LHCN-M2 (cell line): ENCODE data around the gene EPB42. TPM values are rescaled to one million over a fixed set of nuclear protein-coding genes. Genes with fewer than 3 reads are reported as not detected.
"Not testable (repeated sequence)": the region's sequence is repeated elsewhere in the genome, so short reads cannot be mapped to it uniquely, and the experiment has no call there.

Source experiments
- DNase-seq: peaks from one replicate; pipeline ENCODE4 v3.0.0-alpha.2; 2012; ENCODE audit warnings: low read depth
- total RNA-seq: library from RNA; depleted of rRNA; stranded (reverse); fragments of >200 nt; gene quantifications from 2 replicates; pipeline ENCODE4 v1.2.3, GENCODE V29; 2014

The EPB42 gene
- total RNA-seq, 1 experiment from 2014 or later, result not detected

DNA sequence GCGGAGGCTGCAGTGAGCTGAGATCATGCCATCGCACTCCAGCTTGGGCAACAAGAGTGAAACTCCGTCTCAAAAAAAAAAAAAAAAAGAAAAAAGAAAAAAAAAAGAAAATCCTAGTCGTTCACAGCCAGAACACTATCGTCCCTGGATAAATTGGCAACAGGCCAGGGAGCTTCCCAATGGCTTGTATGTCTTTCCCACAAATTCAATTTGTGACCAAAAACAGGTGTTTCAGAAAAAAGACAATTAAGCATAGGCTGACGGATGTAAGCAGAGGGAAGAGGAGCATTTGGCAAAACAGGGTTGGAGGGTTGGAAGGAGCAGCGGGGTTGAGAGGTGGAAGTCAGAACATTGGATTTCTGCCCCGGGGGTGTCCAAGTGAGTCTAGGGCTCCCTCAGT, 8.5 kb downstream of the EPB42 start:
- peak; percentile 11 for DNase-seq

DNA sequence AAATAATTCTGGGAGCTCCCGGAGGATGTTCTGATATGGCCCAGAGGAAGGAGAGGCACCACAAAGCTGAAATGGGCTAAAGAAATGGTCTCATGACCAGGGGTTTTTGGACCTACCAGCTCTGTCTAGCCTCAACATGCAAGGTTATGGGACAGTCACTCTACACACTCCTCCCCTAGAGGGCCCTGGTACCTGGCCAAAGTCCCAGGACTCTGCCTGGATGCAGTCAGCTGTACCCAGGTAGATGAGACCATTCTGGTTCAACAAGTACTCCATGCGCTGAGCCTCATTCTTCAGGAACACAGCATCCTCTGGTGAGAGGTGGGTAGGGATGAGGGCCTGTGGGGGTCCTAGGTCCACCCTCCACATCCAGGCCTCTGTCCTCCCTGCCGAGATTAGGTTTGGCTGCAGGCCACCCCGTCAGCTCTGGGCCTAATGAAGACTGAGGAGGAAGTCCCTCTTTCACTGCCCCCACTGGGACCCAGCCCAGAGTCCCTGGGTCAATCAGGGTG, 9.5 kb downstream of the EPB42 start:
- no peak for DNase-seq

DNA sequence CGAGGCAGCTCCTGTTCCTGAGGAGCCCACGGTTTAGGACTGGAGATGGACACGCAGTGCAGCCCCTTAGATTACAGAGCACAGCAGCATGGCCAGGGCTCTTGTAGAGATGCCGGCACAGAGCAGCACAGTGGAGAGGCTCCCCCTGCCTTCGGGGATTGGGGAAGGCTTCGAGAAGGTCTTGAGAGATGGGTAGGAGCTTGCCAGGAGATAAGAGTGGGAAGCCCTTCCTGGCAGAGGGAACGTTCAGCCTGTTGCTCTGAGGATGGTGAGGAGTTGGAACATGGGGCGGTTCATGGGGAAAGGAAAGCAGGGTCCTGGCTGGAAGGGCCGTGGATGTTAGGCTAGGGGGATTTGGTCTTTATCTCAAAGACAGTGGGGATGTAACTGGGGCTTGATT, 10.0 kb downstream of the EPB42 start:
- no peak for DNase-seq

DNA sequence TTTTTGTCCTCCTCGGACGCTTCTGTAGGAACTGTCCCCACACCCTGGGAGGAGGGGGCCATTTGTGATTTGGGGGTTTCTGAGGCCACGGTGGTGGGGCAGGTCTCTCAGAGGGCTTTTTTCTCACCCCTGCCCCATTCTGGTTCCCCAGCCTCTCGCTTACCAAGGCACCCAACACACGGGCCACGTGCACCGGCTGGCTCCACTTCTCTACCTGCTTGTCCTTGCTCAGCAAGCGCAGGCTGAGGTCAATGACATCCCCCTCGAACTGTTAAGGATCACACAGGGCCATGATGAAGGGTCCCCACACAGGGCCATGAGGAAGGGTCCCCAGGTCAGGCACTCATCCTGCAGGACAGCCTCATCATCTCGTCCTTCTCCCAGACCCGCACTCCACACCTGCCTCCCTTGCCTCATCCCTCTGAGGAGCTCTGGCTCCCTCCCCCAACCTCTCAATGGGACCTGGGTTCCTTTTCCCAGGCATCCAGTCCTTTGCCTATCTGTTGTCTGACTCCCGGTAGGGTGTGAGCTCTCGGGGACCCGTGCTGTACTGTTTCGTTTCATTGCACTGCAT, 10.6 kb downstream of the EPB42 start:
- no peak for DNase-seq

DNA sequence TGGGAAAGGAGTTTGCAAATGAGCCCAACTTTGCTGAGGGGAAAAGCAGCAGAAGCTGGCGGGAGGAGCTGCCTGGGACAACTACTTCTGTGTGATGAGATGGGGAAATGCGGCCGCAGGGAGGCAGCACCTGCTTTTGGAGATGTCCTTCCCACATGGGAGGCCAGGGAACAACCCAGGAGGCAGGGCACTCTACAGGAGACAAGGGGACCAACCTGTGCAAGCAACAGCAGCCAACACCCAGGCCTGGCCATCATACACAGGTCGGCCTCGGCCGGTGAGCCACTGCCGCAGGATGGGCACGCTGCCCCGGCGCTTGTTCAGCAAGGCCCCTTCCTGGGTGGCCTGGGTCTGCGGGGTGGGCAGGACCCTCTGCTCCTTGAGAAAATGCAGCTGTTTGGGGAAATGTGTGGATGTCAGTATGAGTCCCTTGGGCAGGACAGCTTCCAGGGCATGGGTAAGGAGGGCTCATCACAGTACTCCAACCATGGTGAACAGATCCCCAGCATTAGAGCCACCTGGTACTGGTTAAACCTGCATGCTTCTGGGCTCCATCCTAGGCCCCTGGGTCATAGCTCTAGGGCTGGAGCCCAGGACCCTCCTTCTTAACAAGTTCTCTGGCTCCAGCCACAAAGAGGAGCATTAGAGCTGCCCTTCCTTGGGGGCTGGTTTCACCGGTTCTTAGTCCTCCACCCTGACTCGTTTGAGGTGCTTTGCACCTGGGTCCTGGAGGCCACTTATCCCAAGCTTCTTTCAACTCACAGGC, 11.6 kb downstream of the EPB42 start:
- no peak for DNase-seq

DNA sequence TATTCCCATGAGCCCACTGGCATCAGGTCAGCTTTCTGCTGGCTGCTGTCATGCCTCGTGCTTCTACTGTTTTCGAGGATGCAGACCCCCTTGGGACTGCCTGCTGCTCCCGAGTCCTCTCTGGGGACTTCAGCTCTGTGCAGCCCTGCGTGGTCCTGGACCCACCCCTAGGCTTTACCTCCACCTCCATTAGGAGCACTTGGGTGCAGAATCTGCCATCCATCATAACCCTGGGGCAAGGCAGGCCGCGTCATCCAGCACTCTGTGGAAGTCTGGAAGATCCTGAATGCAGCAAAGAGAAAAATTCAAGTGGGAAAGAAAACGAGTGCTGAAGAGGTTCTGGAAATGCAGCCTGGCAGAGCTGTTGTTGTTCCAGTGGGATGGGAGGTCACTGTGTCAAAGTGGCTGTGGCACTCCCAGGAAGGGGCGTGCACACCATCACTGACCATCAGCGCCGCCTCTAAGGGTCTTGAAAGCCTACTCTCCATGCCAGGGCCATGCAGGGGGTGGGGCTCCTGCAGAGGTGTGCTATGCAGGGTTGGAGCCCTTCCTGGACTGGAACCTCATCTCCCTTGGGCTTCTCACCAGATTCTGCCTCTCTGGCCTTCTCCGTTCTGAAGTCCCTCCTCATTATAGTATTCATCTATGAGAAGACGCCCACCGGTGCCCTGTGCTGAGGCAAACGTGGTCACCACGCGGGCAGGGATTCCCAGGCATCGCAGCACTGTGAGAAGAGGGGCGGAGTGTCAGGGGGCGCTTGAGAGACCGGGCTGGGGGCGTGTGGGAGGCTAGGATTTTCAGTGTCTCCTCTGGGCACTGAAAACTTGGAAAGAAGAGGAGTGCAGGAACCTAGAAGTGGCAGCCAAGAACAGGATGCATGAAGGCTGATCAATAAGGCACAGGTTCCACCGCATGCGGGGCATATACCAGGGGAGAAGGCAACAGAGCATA, 12.5 kb downstream of the EPB42 start:
- no peak for DNase-seq

DNA sequence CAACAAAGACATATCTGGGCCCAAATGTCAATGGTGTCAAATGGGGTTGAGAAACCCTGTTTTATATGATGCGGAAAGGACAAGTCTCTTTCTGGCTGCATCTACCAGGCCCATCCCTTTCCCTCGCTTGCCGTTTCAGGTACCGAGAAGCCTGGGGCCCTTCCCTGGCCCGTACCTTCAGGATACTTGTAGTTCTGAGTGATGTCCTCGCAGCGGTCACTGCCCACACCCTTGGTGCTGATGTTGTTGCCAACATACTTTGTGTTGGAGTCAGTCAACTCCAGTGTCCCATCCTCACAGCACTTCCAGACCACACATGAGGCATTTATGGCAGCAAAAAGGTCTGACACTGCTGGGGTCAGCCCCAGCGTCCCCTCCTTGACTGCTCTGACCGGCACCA, 13.8 kb downstream of the EPB42 start:
- DNase-seq, result no peak

DNA sequence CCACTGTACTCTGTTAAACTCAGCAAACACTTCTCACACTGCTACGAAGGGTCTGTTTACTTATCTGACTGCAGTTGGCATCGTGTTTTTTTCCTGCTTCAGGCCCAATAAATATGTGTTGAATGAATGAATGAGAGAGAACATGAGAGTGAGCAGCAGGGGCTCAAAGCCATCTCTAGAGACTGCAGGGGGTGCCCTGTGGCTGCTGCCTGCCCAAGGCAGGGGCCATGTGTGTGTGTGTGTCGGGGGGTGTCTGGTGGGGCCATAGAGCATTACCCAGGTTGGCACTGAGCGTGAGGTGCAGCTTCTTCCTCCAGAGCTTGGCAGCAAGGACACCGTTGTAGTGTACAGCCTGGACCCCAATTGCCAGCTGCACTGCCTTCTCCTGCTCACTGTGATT, 14.8 kb downstream of the EPB42 start:
- DNase-seq, result no peak

DNA sequence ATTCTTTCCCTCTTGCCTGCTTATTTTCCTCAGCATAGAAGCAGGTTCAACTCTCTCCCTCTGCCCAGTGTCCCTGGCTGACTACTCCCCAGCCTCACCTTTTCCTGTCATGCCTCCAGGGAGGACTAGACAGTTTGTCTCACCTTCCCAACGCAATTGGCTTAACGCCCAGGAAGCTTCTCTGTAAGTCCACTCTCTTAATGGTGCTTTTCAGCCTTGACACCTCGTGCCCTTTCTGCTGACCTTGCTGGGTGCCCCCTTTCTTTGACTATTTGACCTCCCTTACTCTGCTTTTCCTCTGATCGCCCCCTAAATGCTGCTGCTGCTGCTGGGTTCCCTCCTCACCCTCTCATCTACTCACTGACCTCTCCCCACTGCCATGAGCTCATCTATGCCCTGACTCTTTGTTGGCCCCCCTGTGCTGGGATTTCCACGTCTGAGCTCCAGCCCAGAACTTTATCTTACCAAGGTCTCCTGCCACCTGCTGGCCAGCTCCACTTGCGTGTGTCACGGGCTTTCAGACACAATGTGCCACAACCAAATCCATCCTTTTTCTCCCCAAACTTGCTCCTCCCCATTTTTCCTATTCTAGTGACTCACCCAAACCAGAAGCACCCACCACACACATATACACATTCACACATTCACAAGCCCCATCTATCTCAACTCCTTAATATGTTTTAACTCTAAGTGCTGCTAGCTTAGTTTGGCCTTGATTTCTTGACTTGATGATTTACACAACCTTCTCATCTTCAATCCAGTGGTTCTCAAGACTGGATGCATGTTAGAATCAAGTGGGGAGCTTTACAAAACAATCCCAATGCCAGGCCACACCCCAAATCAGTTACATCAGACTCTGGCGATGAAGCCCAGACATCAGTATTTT, 16.6 kb downstream of the EPB42 start:
- peak; percentile 54 for DNase-seq

DNA sequence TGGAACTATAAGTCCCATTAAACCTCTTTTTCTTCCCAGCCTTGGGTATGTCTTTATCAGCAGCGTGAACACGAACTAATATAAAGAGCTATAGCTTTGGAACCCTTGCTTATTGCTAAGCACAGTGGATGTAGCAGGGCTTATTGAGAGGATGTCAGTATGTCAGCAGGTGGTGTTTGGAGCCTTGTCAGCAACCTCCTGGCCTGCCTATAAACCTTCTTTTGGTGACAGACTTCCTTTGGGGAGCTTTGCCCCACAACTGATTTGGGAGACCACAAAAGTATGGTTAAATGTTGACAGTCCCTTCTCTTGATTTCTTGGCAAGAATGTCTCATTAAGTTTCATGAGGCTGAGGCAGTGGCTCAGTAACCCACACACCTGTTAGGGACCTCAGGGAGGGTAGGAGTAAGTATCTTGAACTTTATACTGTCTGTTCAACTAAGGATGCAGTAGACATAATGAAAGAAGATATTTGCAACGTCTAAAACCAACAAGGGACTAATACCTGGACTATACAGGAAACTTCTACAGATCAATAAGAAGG, 20.8 kb downstream of the EPB42 start:
- DNase-seq, result no peak

DNA sequence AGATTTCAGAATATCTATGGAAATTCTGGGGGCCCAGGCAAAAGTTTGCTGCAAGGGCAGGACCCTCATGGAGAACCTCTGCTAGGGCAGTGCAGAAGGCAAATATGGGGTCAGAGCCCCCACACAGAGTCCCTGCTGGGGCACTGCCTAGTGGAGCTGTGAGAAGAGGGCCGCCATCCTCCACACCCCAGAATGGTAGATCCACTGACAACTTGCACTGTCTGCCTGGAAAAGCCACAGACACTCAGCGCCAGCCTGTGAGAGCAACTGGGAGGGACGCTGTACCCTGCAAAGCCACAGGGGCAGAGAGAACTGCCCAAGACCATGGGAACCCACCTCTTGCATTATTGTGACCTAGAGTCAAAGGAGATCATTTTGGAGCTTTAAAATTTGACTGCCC, 21.8 kb downstream of the EPB42 start:
- DNase-seq, result no peak

DNA sequence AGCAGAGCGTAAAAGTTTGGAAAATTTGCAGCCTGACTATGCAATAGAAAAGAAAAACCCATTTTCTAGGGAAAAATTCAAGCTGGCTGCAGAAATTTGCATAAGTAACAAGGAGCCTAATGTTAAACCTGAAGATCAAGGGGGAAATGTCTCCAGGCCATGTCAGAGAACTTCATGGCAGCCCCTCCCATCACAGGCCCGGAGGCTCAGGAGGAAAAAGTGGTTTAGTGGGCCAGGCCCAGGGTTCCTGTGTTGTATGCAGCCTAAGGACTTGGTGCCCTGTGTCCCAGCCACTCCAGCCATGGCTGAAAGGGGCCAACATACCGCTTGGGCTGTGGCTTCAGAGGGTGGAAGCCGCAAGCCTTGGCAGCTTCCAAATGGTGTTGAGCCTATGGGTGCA, 22.3 kb downstream of the EPB42 start:
- not testable (repeated sequence) for DNase-seq

DNA sequence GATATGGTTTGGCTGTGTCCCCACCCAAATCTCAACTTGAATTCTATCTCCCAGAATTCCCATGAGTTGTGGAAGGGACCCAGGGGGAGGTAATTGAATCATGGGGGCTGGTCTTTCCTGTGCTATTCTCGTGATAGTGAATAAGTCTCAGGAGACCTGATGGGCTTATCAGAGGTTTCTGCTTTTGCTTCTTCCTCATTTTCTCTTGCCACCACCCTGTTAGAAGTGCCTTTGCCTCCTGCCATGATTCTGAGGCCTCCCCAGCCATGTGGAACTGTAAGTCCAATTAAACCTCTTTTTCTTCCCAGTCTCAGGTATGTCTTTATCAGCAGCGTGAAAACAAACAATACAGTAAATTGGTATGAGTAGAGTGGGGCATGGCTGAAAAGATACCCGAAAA, 23.0 kb downstream of the EPB42 start:
- not testable (repeated sequence) for DNase-seq

DNA sequence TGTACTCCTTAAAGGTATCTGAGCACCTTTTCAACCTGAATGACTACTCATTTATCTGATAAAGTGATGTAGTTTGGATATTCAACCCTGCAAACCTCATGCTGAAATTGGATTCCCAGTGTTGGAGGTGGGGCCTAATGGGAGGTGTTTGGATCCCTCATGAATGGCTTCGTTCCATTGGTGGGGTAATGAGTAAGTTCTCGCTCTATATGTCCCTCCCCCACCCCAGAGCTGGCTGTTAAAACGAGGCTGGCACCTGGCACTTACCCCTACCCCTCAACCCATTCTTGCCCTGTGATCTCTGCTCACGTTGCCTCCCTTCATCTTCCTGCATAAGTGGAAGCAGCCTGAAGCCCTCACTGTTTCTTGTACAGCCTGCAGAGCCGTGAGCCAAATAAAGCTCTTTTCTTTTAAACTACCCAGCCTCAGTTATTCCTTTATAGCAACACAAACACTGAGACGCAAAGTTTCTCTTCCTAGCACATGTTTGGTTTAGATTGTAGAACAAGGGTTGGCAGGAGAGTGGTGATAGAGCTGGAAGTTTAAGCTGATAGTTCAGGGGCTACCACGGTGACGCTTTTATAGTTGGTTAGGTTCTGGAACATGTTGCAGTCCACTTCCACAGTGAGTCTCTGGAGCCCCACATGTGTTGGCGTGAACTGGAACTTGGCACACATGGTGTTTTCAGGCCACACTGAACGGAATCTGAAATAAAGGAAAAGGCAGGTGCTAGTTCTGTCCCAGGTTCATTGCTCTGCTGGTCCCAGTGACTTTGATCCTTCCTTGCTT, 23.9 kb downstream of the EPB42 start:
- DNase-seq, result no peak

DNA sequence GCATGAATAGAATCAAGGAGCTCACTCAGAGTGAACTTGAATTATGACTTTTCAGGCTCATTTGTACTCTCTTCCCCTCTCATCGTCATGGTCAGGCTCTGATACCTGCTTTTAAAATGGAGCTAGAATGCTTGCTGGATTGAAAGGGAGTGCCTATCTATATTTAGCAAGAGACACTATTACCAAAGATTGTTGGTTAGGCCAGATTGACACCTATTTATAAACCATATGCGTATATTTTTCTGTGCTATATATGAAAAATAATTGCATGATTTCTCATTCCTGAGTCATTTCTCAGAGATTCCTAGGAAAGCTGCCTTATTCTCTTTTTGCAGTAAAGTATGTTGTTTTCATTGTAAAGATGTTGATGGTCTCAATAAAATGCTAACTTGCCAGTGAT, 26.0 kb downstream of the EPB42 start:
- no peak for DNase-seq

DNA sequence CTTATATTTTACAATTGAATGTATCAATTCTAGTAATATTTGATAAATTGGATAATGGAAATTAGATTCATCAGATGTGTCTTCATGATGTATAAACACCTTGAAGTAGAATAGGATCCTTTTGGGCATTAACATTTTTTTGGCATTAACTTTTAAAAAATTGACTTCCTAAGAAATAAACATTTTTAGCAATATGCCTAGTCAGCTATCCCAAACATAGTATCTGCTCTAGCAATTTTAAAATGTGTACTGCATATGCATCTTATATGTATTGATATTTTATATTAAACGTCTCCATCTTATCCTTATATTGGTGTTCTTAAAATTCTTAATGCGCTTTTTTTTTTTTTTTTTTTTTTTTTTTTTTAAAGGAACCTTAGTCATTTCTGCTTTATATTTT, 27.1 kb downstream of the EPB42 start:
- DNase-seq, result no peak

DNA sequence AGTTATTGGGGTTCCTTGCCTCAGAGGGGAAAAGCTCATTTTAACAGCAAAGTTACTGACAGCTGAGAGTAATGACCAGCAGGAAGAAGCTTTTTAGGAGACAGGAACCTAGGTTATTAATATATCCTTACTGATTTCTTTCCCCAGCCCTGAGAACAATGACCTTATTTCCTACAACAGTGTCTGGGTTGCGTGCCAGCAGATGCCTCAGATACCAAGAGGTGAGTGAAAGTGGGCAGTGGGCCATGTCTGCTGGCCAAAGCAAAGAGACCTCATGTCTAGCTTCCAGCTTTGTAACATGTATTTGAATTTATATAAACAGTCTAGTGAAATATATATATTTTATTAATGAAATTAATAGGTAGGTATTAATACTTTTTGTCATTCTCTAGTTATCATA, 30.6 kb downstream of the EPB42 start:
- no peak for DNase-seq

DNA sequence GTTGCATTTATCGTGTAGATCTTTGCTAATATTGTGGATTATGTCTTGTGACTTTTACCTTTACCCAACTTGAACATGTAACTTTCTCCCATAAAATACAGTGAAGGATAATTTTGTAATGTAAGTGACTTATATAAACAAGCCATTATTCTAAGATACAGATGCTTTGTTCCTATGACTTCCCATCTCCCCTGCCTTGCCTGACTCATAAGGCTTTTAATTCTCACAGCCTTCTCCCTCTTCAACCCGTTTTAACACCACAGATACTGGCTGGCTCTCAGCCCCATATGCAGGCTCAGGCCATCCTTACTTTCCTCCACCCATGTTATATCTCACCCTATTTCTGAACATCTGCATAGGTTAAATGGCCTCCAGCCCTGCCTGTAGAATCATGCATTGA, 31.5 kb downstream of the EPB42 start:
- no peak for DNase-seq

DNA sequence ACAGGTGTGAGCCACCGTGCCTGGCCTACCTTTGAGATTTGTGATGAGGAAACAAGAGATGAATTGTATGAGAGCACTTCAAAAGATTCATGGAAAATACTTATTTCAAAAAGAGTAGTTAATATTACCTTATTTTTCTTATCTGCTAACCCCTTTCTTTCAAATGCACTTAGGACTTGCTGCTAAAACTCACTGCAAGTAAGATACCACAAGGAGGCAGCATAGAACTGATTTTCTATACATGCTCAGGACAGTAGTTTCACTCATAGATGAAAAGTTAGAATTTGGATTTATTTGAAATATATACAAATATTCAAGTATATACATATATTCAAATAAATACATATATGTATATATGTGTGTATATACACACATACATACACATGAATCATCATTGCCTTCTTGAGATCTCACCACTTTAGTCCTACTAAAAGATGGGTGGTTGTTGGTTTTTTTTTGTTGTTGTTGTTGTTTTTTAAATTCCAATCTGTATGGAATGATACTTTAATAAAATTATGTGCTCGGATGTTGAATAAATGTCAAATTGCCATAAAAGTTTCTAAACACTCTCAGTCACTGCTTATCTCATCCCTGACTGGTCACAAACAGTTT, 33.2 kb downstream of the EPB42 start:
- DNase-seq, result peak; percentile 48

DNA sequence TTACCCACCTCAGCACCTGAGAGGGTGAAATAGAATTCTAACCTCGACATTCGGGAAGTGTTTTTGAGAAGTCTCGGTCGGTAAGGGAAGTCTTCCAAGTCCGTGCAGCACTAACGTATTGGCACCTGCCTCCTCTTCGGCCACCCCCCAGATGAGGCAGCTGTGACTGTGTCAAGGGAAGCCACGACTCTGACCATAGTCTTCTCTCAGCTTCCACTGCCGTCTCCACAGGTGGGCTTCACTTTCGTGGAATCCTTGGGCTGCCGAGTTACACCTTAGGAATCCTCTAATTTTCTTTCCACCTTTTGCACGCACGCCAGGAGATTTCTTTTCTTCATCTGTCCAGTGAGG, 34.8 kb downstream of the EPB42 start:
- DNase-seq, result peak; percentile 6
